Testis (tissue), 3 donors: Measurements from ENCODE around the gene RAB27B. TPM values are rescaled to one million over a fixed set of nuclear protein-coding genes. Genes with fewer than 3 reads are reported as not detected.

Experiments used
- DNase-seq: peaks from one replicate; pipeline ENCODE4 v3.0.0-alpha.2; 2019
- H3K27ac ChIP-seq, 2 donors: fragments of 200-600 bp; sonication (generic); one replicate each; pipeline ENCODE4 v1.5.1; 2019
- H3K27me3 ChIP-seq: fragments of 200-600 bp; sonication (generic); one replicate; pipeline ENCODE4 v1.5.1; 2019
- H3K36me3 ChIP-seq: fragments of 200-600 bp; sonication (generic); one replicate; pipeline ENCODE4 v1.5.1; 2017; ENCODE audit warnings: low read depth; ENCODE audit errors: missing control alignments
- H3K4me1 ChIP-seq: fragments of 200-600 bp; sonication (generic); one replicate; pipeline ENCODE4 v1.5.1; 2019
- H3K4me3 ChIP-seq, 2 donors: fragments of 200-600 bp; sonication (generic); one replicate each; pipeline ENCODE4 v1.5.1; 2017 to 2019
- H3K9me3 ChIP-seq: fragments of 200-600 bp; sonication (generic); one replicate; pipeline ENCODE4 v1.5.1; 2017
- CTCF ChIP-seq, 3 experiments: fragments of 450-650 bp in 2 of 3; fragments of 200-600 bp in 1 of 3; sonication (generic) in 1 of 3; IDR thresholded peaks; one replicate each; pipeline ENCODE4 v1.5.1; 2016 to 2019; ENCODE audit warnings: antibody characterized with exemption in 3 of 3, mild to moderate bottlenecking in 2 of 3, moderate library complexity in 1 of 3
- POLR2A ChIP-seq: fragments of 450-650 bp; IDR thresholded peaks from one replicate; pipeline ENCODE4 v1.6.1; 2017; ENCODE audit warnings: antibody characterized with exemption, mild to moderate bottlenecking, moderate library complexity
- WGBS, 2 donors: methylation state at CpG; one replicate each; pipeline ENCODE4 v1.1.5; 2018; 5-methylcytosine and 5-hydroxymethylcytosine counted together
- intact Hi-C: fragments of 100-400 bp; cut with DNase I; formaldehyde crosslinking; loops from one replicate; pipeline ENCODE4 v1.15.1; 2023; ENCODE audit warnings: low total_unique reads
- polyA plus RNA-seq: library from polyadenylated mRNA; stranded (reverse); fragments of 350-450 nt; fragmentation: Illumina TruSeq; extraction: RNeasy Lipid Tissue Mini Kit (QIAGEN cat#74804); gene quantifications from one replicate; pipeline ENCODE4 v1.2.3, GENCODE V29; 2014; ENCODE audit warnings: low read depth, low replicate concordance; ENCODE audit not compliant: insufficient read depth
- total RNA-seq, 2 donors: library from RNA; depleted of rRNA; stranded (reverse); fragments of >200 nt; gene quantifications; one replicate each; pipeline ENCODE4 v1.2.3, GENCODE V29; 2016

Gene RAB27B
- total and polyA plus RNA-seq, 3 donors from 2014 or later: 0.93 to 5.8 (median 1.7) TPM

GRCh38 chr18:54914816-54915215, 86.5 kb downstream of the RAB27B start:
- TF ChIP-seq POLR2A (no peak), CTCF (IDR thresholded peaks at IDR 0.05) (no peak)
- H3K36me3 ChIP-seq: no peaks in the 10 kb centered on the region
- 94% methylated on average over 4 of the region's 4 CpGs for WGBS, 2 donors
- no peak overlapping the region for H3K4me3 ChIP-seq
- no peaks in the 10 kb centered on the region for H3K27me3 ChIP-seq
- H3K4me1 ChIP-seq: no peaks in the 10 kb centered on the region
- H3K9me3 ChIP-seq: no peaks in the 10 kb centered on the region
- intact Hi-C loops: no loop called here
- DNase-seq: no peak
- H3K27ac ChIP-seq: no peak overlapping the region

- TF ChIP-seq POLR2A (no peak), CTCF (IDR thresholded peaks at IDR 0.05) (no peak)
- no peaks in the 10 kb centered on the region for H3K27me3 ChIP-seq
- H3K4me1 ChIP-seq: no peaks in the 10 kb centered on the region
- no peaks in the 10 kb centered on the region for H3K9me3 ChIP-seq
- H3K36me3 ChIP-seq: no peaks in the 10 kb centered on the region
- intact Hi-C loops: no loop called here
- no peak for DNase-seq
- 87 to 95% methylated on average over 3 of the region's 3 CpGs for WGBS, 2 donors
- H3K4me3 ChIP-seq: no peak overlapping the region
- H3K27ac ChIP-seq: no peak overlapping the region
Observed at GRCh38 chr18:54916507-54916906, 88.2 kb downstream of the RAB27B start.

- Histone ChIP-seq H3K36me3 (no peaks in the 10 kb centered on the region), H3K4me1 (no peaks in the 10 kb centered on the region), H3K27ac (no peak overlapping the region), H3K9me3 (no peaks in the 10 kb centered on the region), H3K27me3 (no peaks in the 10 kb centered on the region), H3K4me3 (no peak overlapping the region)
- no peak for DNase-seq
- intact Hi-C loops: no loop called here
- 81 to 95% methylated on average over 4 of the region's 4 CpGs for WGBS, 2 donors
- TF ChIP-seq CTCF (IDR thresholded peaks at IDR 0.05) (no peak), POLR2A (no peak)
Observed at GRCh38 chr18:54918060-54918459, 89.8 kb downstream of the RAB27B start.

- WGBS, 2 donors: 89 to 90% methylated on average over 6 of the region's 6 CpGs
- Histone ChIP-seq H3K9me3 (no peaks in the 10 kb centered on the region), H3K27me3 (no peaks in the 10 kb centered on the region), H3K27ac (no peak overlapping the region), H3K4me3 (no peak overlapping the region), H3K4me1 (no peaks in the 10 kb centered on the region), H3K36me3 (no peaks in the 10 kb centered on the region)
- no peak for DNase-seq
- intact Hi-C loops: no loop called here
- TF ChIP-seq POLR2A: no peak
- no peak for TF ChIP-seq CTCF (IDR thresholded peaks at IDR 0.05)
Observed at GRCh38 chr18:54919412-54919811, 91.1 kb downstream of the RAB27B start.

GRCh38 chr18:54923339-54923956, 95.2 kb downstream of the RAB27B start:
- intact Hi-C loops: no loop called here
- no peaks in the 10 kb centered on the region for H3K36me3 ChIP-seq
- H3K27ac ChIP-seq: no peak overlapping the region
- TF ChIP-seq POLR2A: no peak
- no peaks in the 10 kb centered on the region for H3K4me1 ChIP-seq
- no peaks in the 10 kb centered on the region for H3K9me3 ChIP-seq
- H3K27me3 ChIP-seq: no peaks in the 10 kb centered on the region
- H3K4me3 ChIP-seq: no peak overlapping the region
- WGBS, 2 donors: 92 to 95% methylated on average over 4 of the region's 4 CpGs
- DNase-seq: no peak
